GM12878 (cell line): ENCODE results near the gene PASK. TPM values are rescaled to one million over a fixed set of nuclear protein-coding genes. Genes with fewer than 3 reads are reported as not detected.

Experiments used
- ATAC-seq: fragments of 200-7000 bp; cut with Tn5 transposase; 3 replicates; pipeline ENCODE4 v1.9.1; 2020; ENCODE audit warnings: mild to moderate bottlenecking, moderate library complexity
- BruUV-seq: library from RNA; stranded (reverse); fragments of 400-500 nt; replicated peaks from 2 replicates; lab custom pipeline; 2021; lab: Mats Ljungman, UMichigan
- CTCF ChIA-PET: fragments of 300-600 bp; sonication (Branson Sonifier 250); formaldehyde crosslinking; extraction: SDS; loops from one replicate; lab custom pipeline; 2021; ENCODE audit warnings: inconsistent platforms; lab: Yijun Ruan, JAX
- POLR2A ChIA-PET: fragments of 350-600 bp; formaldehyde crosslinking; extraction: SDS; loops from one replicate; lab custom pipeline; 2021; ENCODE audit warnings: inconsistent platforms; lab: Charles Lee
- RAD21 ChIA-PET: fragments of 300-600 bp; sonication (Branson Sonifier 250); formaldehyde crosslinking; loops from one replicate; lab custom pipeline; 2023; ENCODE audit warnings: antibody characterized with exemption; ENCODE audit not compliant: unreplicated experiment; lab: Charles Lee
- SMC1A ChIA-PET: fragments of 300-600 bp; sonication (Branson Sonifier 250); formaldehyde crosslinking; loops from one replicate; lab custom pipeline; 2023; ENCODE audit not compliant: unreplicated experiment, uncharacterized antibody; lab: Charles Lee
- DNase-seq: peaks from one replicate; pipeline ENCODE4 v3.0.0-alpha.2; 2011; ENCODE audit warnings: low read depth, low spot score
- FAIRE-seq: peaks from 3 replicates; lab custom pipeline; 2011; peaks lifted over from hg19 to GRCh38; lab: Jason Lieb, UNC
- H2AFZ ChIP-seq: 2 replicates; pipeline ENCODE4 v1.6.0; 2011; ENCODE audit warnings: low read depth, low read length, control low read depth; ENCODE audit not compliant: control insufficient read depth
- H3K27ac ChIP-seq: 2 replicates; pipeline ENCODE4 v1.5.1; 2011; ENCODE audit warnings: control low read depth; ENCODE audit not compliant: control insufficient read depth, insufficient read depth
- H3K27me3 ChIP-seq, 2 experiments: replicated peaks in 1 of 2; 2 replicates each; pipeline versions ENCODE4 v1.6.0 to v1.6.1; 2011; ENCODE audit warnings: low read length in 1 of 2; ENCODE audit not compliant: control insufficient read depth in 2 of 2, insufficient read depth in 2 of 2
- H3K36me3 ChIP-seq, 2 experiments: 2 replicates each; pipeline ENCODE4 v1.5.1; 2011; ENCODE audit warnings: low read length in 1 of 2; ENCODE audit not compliant: control insufficient read depth in 2 of 2, insufficient read depth in 2 of 2
- H3K4me1 ChIP-seq: 2 replicates; pipeline ENCODE4 v1.6.1; 2011; ENCODE audit warnings: mild to moderate bottlenecking, low read length, moderate library complexity, mixed read lengths; ENCODE audit not compliant: control insufficient read depth, insufficient read depth
- H3K4me2 ChIP-seq: 2 replicates; pipeline ENCODE4 v1.6.0; 2011; ENCODE audit warnings: control low read depth; ENCODE audit not compliant: control insufficient read depth, insufficient read depth
- H3K4me3 ChIP-seq: fragments of 200-600 bp; sonication (generic); 2 replicates; pipeline ENCODE4 v1.5.1; 2016
- H3K79me2 ChIP-seq: 2 replicates; pipeline ENCODE4 v1.6.0; 2011; ENCODE audit warnings: low read length; ENCODE audit not compliant: control insufficient read depth, insufficient read depth
- H3K9ac ChIP-seq: 2 replicates; pipeline ENCODE4 v1.8.0; 2011; ENCODE audit warnings: low read length, control low read depth, mixed read lengths; ENCODE audit not compliant: control insufficient read depth, insufficient read depth
- H3K9me3 ChIP-seq: replicated peaks from 3 replicates; pipeline ENCODE4 v1.5.1; 2011; ENCODE audit warnings: mild to moderate bottlenecking, low read length; ENCODE audit not compliant: control insufficient read depth, insufficient read depth
- H4K20me1 ChIP-seq: 2 replicates; pipeline ENCODE4 v1.6.0; 2011; ENCODE audit not compliant: control insufficient read depth, insufficient read depth
- CEBPB ChIP-seq, 2 experiments: fragments of 150-350 bp in 1 of 2; IDR thresholded peaks; 2 replicates each; pipeline ENCODE4 v1.6.1; 2012 to 2014; ENCODE audit warnings: low read depth in 2 of 2, low read length in 2 of 2, borderline replicate concordance in 1 of 2, inconsistent platforms in 1 of 2
- CHD2 ChIP-seq: IDR thresholded peaks from 2 replicates; pipeline ENCODE4 v1.6.1; 2011; ENCODE audit warnings: low read depth, low read length, improper control_type of control experiment, borderline replicate concordance
- EGR1 ChIP-seq, 2 experiments: IDR thresholded peaks; 1 replicate in 1 of 2; 2 replicates in 1 of 2; pipeline ENCODE4 v1.6.1; 2011 to 2012; ENCODE audit warnings: low read depth in 2 of 2, low read length in 2 of 2, borderline replicate concordance in 1 of 2, mild to moderate bottlenecking in 1 of 2, moderate library complexity in 1 of 2
- ETV6 ChIP-seq, 2 experiments: fragments of 450-650 bp in 1 of 2; IDR thresholded peaks in 1 of 2; conservative IDR thresholded peaks in 1 of 2; 2 replicates each; pipeline ENCODE4 v1.6.1; 2014; ENCODE audit warnings: antibody characterized with exemption in 1 of 2, borderline replicate concordance in 1 of 2, low read depth in 1 of 2, mild to moderate bottlenecking in 1 of 2, moderate library complexity in 1 of 2
- EZH2 ChIP-seq: IDR thresholded peaks from 2 replicates; pipeline ENCODE4 v1.6.1; 2012; ENCODE audit warnings: low read depth, mild to moderate bottlenecking, control low read depth, inconsistent platforms, low read length, borderline replicate concordance; ENCODE audit not compliant: control insufficient read depth
- HDAC2 ChIP-seq: fragments of 200-600 bp; sonication (generic); IDR thresholded peaks from 2 replicates; pipeline ENCODE4 v1.6.1; 2017
- HSF1 ChIP-seq: fragments of 150-350 bp; IDR thresholded peaks from 2 replicates; pipeline ENCODE4 v1.6.1; 2014; ENCODE audit warnings: mild to moderate bottlenecking, low read depth, low read length
- IKZF2 ChIP-seq, 2 experiments: fragments of 450-650 bp; IDR thresholded peaks; 2 replicates each; pipeline ENCODE4 v1.6.1; 2017; ENCODE audit warnings: mild to moderate bottlenecking in 2 of 2, moderate library complexity in 2 of 2
- MEF2A ChIP-seq: IDR thresholded peaks from 2 replicates; pipeline ENCODE4 v1.6.1; 2011; ENCODE audit warnings: low read depth, mild to moderate bottlenecking, low read length, moderate library complexity; ENCODE audit not compliant: insufficient read depth
- MLLT1 ChIP-seq: fragments of 450-650 bp; IDR thresholded peaks from 2 replicates; pipeline ENCODE4 v1.6.1; 2016; ENCODE audit warnings: mild to moderate bottlenecking
- MTA3 ChIP-seq: IDR thresholded peaks from 2 replicates; pipeline ENCODE4 v1.6.1; 2012; ENCODE audit warnings: low read length, inconsistent platforms, borderline replicate concordance
- MXI1 ChIP-seq: fragments of 150-350 bp; IDR thresholded peaks from 2 replicates; pipeline ENCODE4 v1.6.1; 2011; ENCODE audit warnings: low read depth, mild to moderate bottlenecking, inconsistent platforms, low read length, improper control_type of control experiment
- NRF1 ChIP-seq: conservative IDR thresholded peaks from 2 replicates; pipeline ENCODE4 v1.6.1; 2011; ENCODE audit warnings: mild to moderate bottlenecking, low read depth, low read length, improper control_type of control experiment
- REST ChIP-seq: IDR thresholded peaks from 2 replicates; pipeline ENCODE4 v1.6.1; 2012; ENCODE audit warnings: mild to moderate bottlenecking, low read depth, low read length
- TAF1 ChIP-seq: IDR thresholded peaks from 2 replicates; pipeline ENCODE4 v1.6.1; 2011; ENCODE audit warnings: mild to moderate bottlenecking, low read depth, low read length, borderline replicate concordance
- ZBED1 ChIP-seq: IDR thresholded peaks from 2 replicates; pipeline ENCODE4 v1.6.1; 2016; ENCODE audit warnings: borderline replicate concordance
- WGBS: methylation state at CpG from one replicate; pipeline ENCODE4 v1.1.6; 2016; ENCODE audit warnings: low lambda C conversion rate; ENCODE audit not compliant: insufficient replicate concordance, insufficient coverage; ENCODE audit errors: missing lambda C conversion rate; 5-methylcytosine and 5-hydroxymethylcytosine counted together
- in situ Hi-C: fragments of 300-500 bp; cut with MboI; formaldehyde crosslinking; loops from 9 replicates; pipeline ENCODE4 v1.14.3; 2018; ENCODE audit warnings: mixed read lengths
- intact Hi-C: fragments of 100-400 bp; cut with micrococcal nuclease; formaldehyde crosslinking; loops from one replicate; pipeline ENCODE4 v1.14.2; 2022; ENCODE audit not compliant: unreplicated experiment
- polyA plus RNA-seq, 11 experiments: library from polyadenylated mRNA; depleted of rRNA in 4 of 11; unstranded in 6 of 11; stranded (reverse) in 5 of 11; fragments of >200 nt; fragmentation: Nextera tagmentation in 4 of 11; fragmentation: Illumina TruSeq in 1 of 11; extraction: Ambion mirVana in 4 of 11; extraction: Trizol in 1 of 11; gene quantifications; 1 replicate in 1 of 11; 2 replicates in 10 of 11; pipeline versions ENCODE4 v1.2.1 to v1.2.3, GENCODE V29; 2011 to 2016; ENCODE audit warnings: inconsistent platforms in 2 of 11, missing spikeins in 2 of 11, low read depth in 1 of 11
- total RNA-seq, 4 experiments: library from RNA; depleted of rRNA in 3 of 4; stranded (reverse); fragments of >200 nt in 3 of 4; fragmentation: Illumina TruSeq in 1 of 4; extraction: Trizol in 1 of 4; gene quantifications; 2 replicates each; pipeline versions ENCODE4 v1.2.1 to v1.2.3, GENCODE V29; 2013 to 2021

Gene PASK
- total and polyA plus RNA-seq, 10 of the 15 experiments (the other 5 are each of a cell fraction or from before 2014, with no cell fraction given), result 9.6 to 62.2 (median 28.5) TPM

GRCh38 chr2:241163601-241164118 is 14.4 kb upstream of the PASK start:
- DNase-seq, result no peak
- CTCF ChIA-PET, result no interaction called here
- no peaks in the 10 kb centered on the region for H3K27me3 ChIP-seq
- POLR2A ChIA-PET, result no interaction called here
- BruUV-seq, result no TSS peak
- H3K4me3 ChIP-seq, result no peak overlapping the region
- no peak overlapping the region for H3K9ac ChIP-seq
- H3K9me3 ChIP-seq, result no peaks in the 10 kb centered on the region
- peaks cover 5 to 37% of the 10 kb centered on the region in 2 experiments for H3K36me3 ChIP-seq
- SMC1A ChIA-PET, result no interaction called here
- in situ Hi-C loops, result no loop called here
- H2AFZ ChIP-seq, result no peak overlapping the region
- RAD21 ChIA-PET, result no interaction called here
- 51% methylated on average over 3 of the region's 3 CpGs for WGBS
- no peaks in the 10 kb centered on the region for H4K20me1 ChIP-seq
- no peak for FAIRE-seq
- H3K79me2 ChIP-seq, result no peaks in the 10 kb centered on the region
- no peak for ATAC-seq
- H3K27ac ChIP-seq, result no peak overlapping the region
- intact Hi-C loops, result no loop called here
- no peak overlapping the region for H3K4me2 ChIP-seq
- H3K4me1 ChIP-seq, result no peaks in the 10 kb centered on the region
- TF ChIP-seq IKZF2 (IDR thresholded peaks at IDR 0.05) (no peak), CEBPB (IDR thresholded peaks at IDR 0.05; ENCODE audit: borderline replicate concordance in 1 of 2, low read depth in 2 of 2, low read length in 2 of 2) (no peak), EGR1 (IDR thresholded peaks at IDR 0.05; ENCODE audit: borderline replicate concordance in 1 of 2, low read depth in 2 of 2, low read length in 2 of 2) (no peak), CHD2 (no peak), HDAC2 (no peak), NRF1 (no peak), ETV6 (conservative IDR thresholded peaks at IDR 0.05 in 1 of 2, IDR thresholded peaks at IDR 0.05 in 1 of 2; ENCODE audit: borderline replicate concordance in 1 of 2, low read depth in 1 of 2) (no peak), HSF1 (no peak), MEF2A (no peak), REST (no peak), TAF1 (no peak), MXI1 (no peak), MTA3 (no peak), ZBED1 (no peak), MLLT1 (no peak), EZH2 (no peak)
